M059J (cell line): ENCODE measurements around the gene FANCM. TPM values are rescaled to one million over a fixed set of nuclear protein-coding genes. Genes with fewer than 3 reads are reported as not detected.
"Not testable (repeated sequence)": the region's sequence is repeated elsewhere in the genome, so short reads cannot be mapped to it uniquely, and the experiment has no call there.

Source experiments
- DNase-seq: peaks from one replicate; pipeline ENCODE4 v3.0.0-alpha.2; 2012; ENCODE audit warnings: low read depth
- total RNA-seq: library from RNA; depleted of rRNA; stranded (reverse); fragments of >200 nt; shearing (Covaris generic); gene quantifications from 2 replicates; pipeline ENCODE4 v1.2.3, GENCODE V29; 2014; rRNA removed

Gene FANCM
- 4.7 and 5.7 TPM in 2 replicates for total RNA-seq

- DNase-seq: peak; percentile 98
These were observed at the start of gene FANCM for GRCh38 chr14:45135659-45136395. TSS of gene FANCM (plus strand) at chr14:45135930. CDS start at chr14:45136032, 102 bp downstream.

- DNase-seq: peak; percentile 69
These were observed 45.9 kb upstream of the FANCM start for GRCh38 chr14:45089813-45090212.

- peak; percentile 44 for DNase-seq
These were observed 44.0 kb upstream of the FANCM start for GRCh38 chr14:45091710-45092109.

- DNase-seq: no peak
These were observed 41.5 kb upstream of the FANCM start for GRCh38 chr14:45094275-45094674.

- no peak for DNase-seq
These were observed 40.6 kb upstream of the FANCM start for GRCh38 chr14:45095143-45095542.

- DNase-seq: peak; percentile 12
These were observed 39.5 kb upstream of the FANCM start for GRCh38 chr14:45096218-45096617.

GRCh38 chr14:45103806-45104205 lies 31.9 kb upstream of the FANCM start:
- DNase-seq: no peak

GRCh38 chr14:45104561-45104960 lies 31.2 kb upstream of the FANCM start:
- no peak for DNase-seq

GRCh38 chr14:45112896-45113781 lies 22.6 kb upstream of the FANCM start:
- DNase-seq: no peak

GRCh38 chr14:45114327-45114726 lies 21.4 kb upstream of the FANCM start:
- no peak for DNase-seq

GRCh38 chr14:45118594-45118993 lies 17.1 kb upstream of the FANCM start:
- DNase-seq: no peak

- DNase-seq: no peak
These were observed 15.6 kb upstream of the FANCM start for GRCh38 chr14:45120096-45120495.

GRCh38 chr14:45123271-45123670 lies 12.5 kb upstream of the FANCM start:
- no peak for DNase-seq

GRCh38 chr14:45125754-45126153 lies 10.0 kb upstream of the FANCM start:
- no peak for DNase-seq

GRCh38 chr14:45128963-45129629 lies 6.6 kb upstream of the FANCM start:
- no peak for DNase-seq

- no peak for DNase-seq
These were observed 2.1 kb upstream of the FANCM start for GRCh38 chr14:45133683-45134050.

GRCh38 chr14:45134051-45134958 lies 1.4 kb upstream of the FANCM start, which contains the start of gene FKBP3:
TSS of gene FKBP3 (minus strand) at chr14:45134481. CDS start at chr14:45134456, 25 bp downstream.
- DNase-seq: peak; percentile 98

- no peak for DNase-seq
These were observed 574 bp upstream of the FANCM start for GRCh38 chr14:45135156-45135555.

- peak; percentile 15 for DNase-seq
These were observed 669 bp downstream of the FANCM start for GRCh38 chr14:45136399-45136798.

GRCh38 chr14:45140661-45141187 lies 5.0 kb downstream of the FANCM start:
- DNase-seq: peak; percentile 5

GRCh38 chr14:45142083-45142482 lies 6.4 kb downstream of the FANCM start:
- DNase-seq: not testable (repeated sequence)
